SK-N-SH treated with all-trans-retinoic acid at 6 μM for 48 hours (cell line): Measurements from ENCODE around the gene C12orf57.
A peak's percentile ranks its signal among the peaks of the same experiment; 100 is the strongest.

Source experiments
- ATAC-seq: fragments of 200-7000 bp; cut with Tn5 transposase; 3 replicates; pipeline ENCODE4 v1.9.1; 2020; ENCODE audit warnings: mild to moderate bottlenecking, moderate library complexity
- ARNTL ChIP-seq: fragments of 450-650 bp; formaldehyde crosslinking; IDR thresholded peaks from 2 replicates; pipeline ENCODE4 v1.5.0; 2020; ENCODE audit warnings: low read depth, mild to moderate bottlenecking, moderate library complexity, borderline replicate concordance
- BACH2 ChIP-seq: fragments of 250-450 bp; sonication (Bioruptor Pico); IDR thresholded peaks from 2 replicates; pipeline ENCODE4 v1.9.0; 2021; ENCODE audit warnings: mild to moderate bottlenecking, borderline replicate concordance
- CSDC2 ChIP-seq: fragments of 250-450 bp; sonication (Bioruptor Pico); IDR thresholded peaks from 2 replicates; pipeline ENCODE4 v1.5.0; 2020; ENCODE audit warnings: mild to moderate bottlenecking, moderate library complexity
- ESRRG ChIP-seq: fragments of 250-450 bp; sonication (Bioruptor Pico); IDR thresholded peaks from 2 replicates; pipeline ENCODE4 v1.6.1; 2021; ENCODE audit warnings: mild to moderate bottlenecking
- ISL1 ChIP-seq: fragments of 250-450 bp; sonication (Bioruptor Pico); IDR thresholded peaks from 2 replicates; pipeline ENCODE4 v2.1.2; 2022; ENCODE audit warnings: mild to moderate bottlenecking, moderate library complexity
- OSR1 ChIP-seq: fragments of 250-450 bp; sonication (Bioruptor Pico); IDR thresholded peaks from 2 replicates; pipeline ENCODE4 v1.8.0; 2022; ENCODE audit warnings: moderate library complexity, mild to moderate bottlenecking, inconsistent platforms
- PPARA ChIP-seq: fragments of 250-450 bp; sonication (Bioruptor Pico); IDR thresholded peaks from 2 replicates; pipeline ENCODE4 v1.5.0; 2020; ENCODE audit warnings: mild to moderate bottlenecking, borderline replicate concordance
- RARB ChIP-seq: fragments of 250-450 bp; sonication (Bioruptor Pico); IDR thresholded peaks from 2 replicates; pipeline ENCODE4 v1.8.0; 2021; ENCODE audit warnings: mild to moderate bottlenecking, moderate library complexity
- SNAI2 ChIP-seq: fragments of 250-450 bp; sonication (Bioruptor Pico); IDR thresholded peaks from 2 replicates; pipeline ENCODE4 v1.5.0; 2020; ENCODE audit warnings: mild to moderate bottlenecking, moderate library complexity
- TCF4 ChIP-seq: fragments of 250-450 bp; sonication (Bioruptor Pico); IDR thresholded peaks from 2 replicates; pipeline ENCODE4 v1.8.0; 2021; ENCODE audit warnings: mild to moderate bottlenecking, moderate library complexity, borderline replicate concordance
- TOX ChIP-seq: fragments of 250-450 bp; sonication (Bioruptor Pico); IDR thresholded peaks from 2 replicates; pipeline ENCODE4 v1.8.0; 2021; ENCODE audit warnings: mild to moderate bottlenecking, moderate library complexity, borderline replicate concordance
- ZC3H10 ChIP-seq: fragments of 250-450 bp; sonication (Bioruptor Pico); IDR thresholded peaks from 2 replicates; pipeline ENCODE4 v1.5.1; 2021; ENCODE audit warnings: mild to moderate bottlenecking, moderate library complexity
- ZFP3 ChIP-seq: fragments of 250-450 bp; sonication (Bioruptor Pico); IDR thresholded peaks from 2 replicates; pipeline ENCODE4 v1.5.0; 2020; ENCODE audit warnings: mild to moderate bottlenecking, moderate library complexity
- ZFP30 ChIP-seq: fragments of 450-650 bp; formaldehyde crosslinking; IDR thresholded peaks from 2 replicates; pipeline ENCODE4 v1.5.0; 2022; ENCODE audit warnings: mild to moderate bottlenecking, moderate library complexity
- ZNF565 ChIP-seq: fragments of 450-650 bp; formaldehyde crosslinking; conservative IDR thresholded peaks from 2 replicates; pipeline ENCODE4 v1.5.0; 2020; ENCODE audit warnings: low read depth, mild to moderate bottlenecking, moderate library complexity
- ZNF70 ChIP-seq: fragments of 450-650 bp; formaldehyde crosslinking; IDR thresholded peaks from 2 replicates; pipeline ENCODE4 v1.5.0; 2020; ENCODE audit warnings: mild to moderate bottlenecking, moderate library complexity
- ZNF8 ChIP-seq: fragments of 450-650 bp; formaldehyde crosslinking; IDR thresholded peaks from 2 replicates; pipeline ENCODE4 v1.5.0; 2020; ENCODE audit warnings: mild to moderate bottlenecking, moderate library complexity
- TF ChIP-seq, protein P1 (sequence below): fragments of 250-450 bp; sonication (Bioruptor Pico); IDR thresholded peaks from 2 replicates; pipeline ENCODE4 v1.5.1; 2020; ENCODE audit warnings: low read depth, mild to moderate bottlenecking, moderate library complexity
- TF ChIP-seq, protein P2 (sequence below): fragments of 250-450 bp; sonication (Bioruptor Pico); IDR thresholded peaks from 2 replicates; pipeline ENCODE4 v1.8.0; 2020; ENCODE audit warnings: mild to moderate bottlenecking, moderate library complexity, borderline replicate concordance
- TF ChIP-seq, protein P3 (sequence below): fragments of 250-450 bp; sonication (Bioruptor Pico); IDR thresholded peaks from 2 replicates; pipeline ENCODE4 v1.8.0; 2021; ENCODE audit warnings: low read depth, mild to moderate bottlenecking, moderate library complexity, borderline replicate concordance
- TF ChIP-seq, protein P4 (sequence below): fragments of 250-450 bp; sonication (Bioruptor Pico); IDR thresholded peaks from 2 replicates; pipeline ENCODE4 v1.5.0; 2020; ENCODE audit warnings: mild to moderate bottlenecking, moderate library complexity
- TF ChIP-seq, protein P5 (sequence below): fragments of 250-450 bp; sonication (Bioruptor Pico); IDR thresholded peaks from 2 replicates; pipeline ENCODE4 v1.5.1; 2021; ENCODE audit warnings: mild to moderate bottlenecking, moderate library complexity

C12orf57 gene

DNA sequence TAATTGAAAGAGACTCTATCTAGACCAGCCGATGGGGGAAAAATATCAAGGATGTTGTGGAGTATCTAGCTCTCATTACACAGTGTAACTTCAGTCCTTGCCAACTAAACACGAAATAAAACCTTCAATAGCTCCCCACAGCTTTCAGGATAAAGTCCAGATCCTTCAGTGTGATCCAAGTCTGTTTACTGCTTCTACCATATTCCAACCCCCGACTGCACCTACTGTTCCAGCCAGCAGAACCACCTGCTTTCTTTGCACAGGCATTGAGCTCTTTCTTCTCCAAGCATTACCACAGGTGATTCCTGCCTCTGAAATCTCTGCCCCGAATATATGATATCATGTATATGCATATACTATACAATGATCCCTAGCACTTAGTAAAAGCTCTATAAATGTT lies 41.4 kb upstream of the C12orf57 start:
- ATAC-seq = no peak
- TF ChIP-seq CSDC2 (no peak), ARNTL (CRISPR knock-in tag) (no peak)

DNA sequence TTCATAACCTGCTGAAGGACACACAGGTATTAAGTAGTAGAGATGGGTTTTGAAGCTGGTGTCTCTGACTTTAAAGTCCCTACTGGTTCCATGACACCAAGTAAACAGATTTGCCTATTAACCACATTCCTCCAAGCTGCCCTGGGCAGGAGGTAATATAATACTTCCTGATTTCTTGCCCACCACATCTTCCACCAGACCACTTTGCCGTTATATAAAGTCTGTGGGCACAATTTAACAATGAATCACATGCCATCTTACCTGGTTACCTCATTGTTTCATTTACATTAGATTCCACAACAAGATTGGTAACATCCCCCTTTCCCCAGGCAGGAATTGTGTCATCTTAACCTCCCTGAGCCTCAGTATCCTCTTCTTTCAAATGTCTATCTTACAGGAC lies 40.1 kb upstream of the C12orf57 start:
- no peak for ATAC-seq
- TF ChIP-seq ZNF565 (CRISPR knock-in tag) (no peak), ISL1 (CRISPR knock-in tag) (no peak), BACH2 (CRISPR knock-in tag) (no peak), ZFP3 (CRISPR knock-in tag) (no peak), SNAI2 (CRISPR knock-in tag) (no peak), PPARA (CRISPR knock-in tag) (no peak), TCF4 (no peak), ESRRG (no peak)
- TF ChIP-seq, protein P1, sequence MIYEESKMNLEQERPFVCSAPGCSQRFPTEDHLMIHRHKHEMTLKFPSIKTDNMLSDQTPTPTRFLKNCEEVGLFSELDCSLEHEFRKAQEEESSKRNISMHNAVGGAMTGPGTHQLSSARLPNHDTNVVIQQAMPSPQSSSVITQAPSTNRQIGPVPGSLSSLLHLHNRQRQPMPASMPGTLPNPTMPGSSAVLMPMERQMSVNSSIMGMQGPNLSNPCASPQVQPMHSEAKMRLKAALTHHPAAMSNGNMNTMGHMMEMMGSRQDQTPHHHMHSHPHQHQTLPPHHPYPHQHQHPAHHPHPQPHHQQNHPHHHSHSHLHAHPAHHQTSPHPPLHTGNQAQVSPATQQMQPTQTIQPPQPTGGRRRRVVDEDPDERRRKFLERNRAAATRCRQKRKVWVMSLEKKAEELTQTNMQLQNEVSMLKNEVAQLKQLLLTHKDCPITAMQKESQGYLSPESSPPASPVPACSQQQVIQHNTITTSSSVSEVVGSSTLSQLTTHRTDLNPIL (CRISPR knock-in tag) = no peak
- TF ChIP-seq, all 23 proteins: peak for 0

DNA sequence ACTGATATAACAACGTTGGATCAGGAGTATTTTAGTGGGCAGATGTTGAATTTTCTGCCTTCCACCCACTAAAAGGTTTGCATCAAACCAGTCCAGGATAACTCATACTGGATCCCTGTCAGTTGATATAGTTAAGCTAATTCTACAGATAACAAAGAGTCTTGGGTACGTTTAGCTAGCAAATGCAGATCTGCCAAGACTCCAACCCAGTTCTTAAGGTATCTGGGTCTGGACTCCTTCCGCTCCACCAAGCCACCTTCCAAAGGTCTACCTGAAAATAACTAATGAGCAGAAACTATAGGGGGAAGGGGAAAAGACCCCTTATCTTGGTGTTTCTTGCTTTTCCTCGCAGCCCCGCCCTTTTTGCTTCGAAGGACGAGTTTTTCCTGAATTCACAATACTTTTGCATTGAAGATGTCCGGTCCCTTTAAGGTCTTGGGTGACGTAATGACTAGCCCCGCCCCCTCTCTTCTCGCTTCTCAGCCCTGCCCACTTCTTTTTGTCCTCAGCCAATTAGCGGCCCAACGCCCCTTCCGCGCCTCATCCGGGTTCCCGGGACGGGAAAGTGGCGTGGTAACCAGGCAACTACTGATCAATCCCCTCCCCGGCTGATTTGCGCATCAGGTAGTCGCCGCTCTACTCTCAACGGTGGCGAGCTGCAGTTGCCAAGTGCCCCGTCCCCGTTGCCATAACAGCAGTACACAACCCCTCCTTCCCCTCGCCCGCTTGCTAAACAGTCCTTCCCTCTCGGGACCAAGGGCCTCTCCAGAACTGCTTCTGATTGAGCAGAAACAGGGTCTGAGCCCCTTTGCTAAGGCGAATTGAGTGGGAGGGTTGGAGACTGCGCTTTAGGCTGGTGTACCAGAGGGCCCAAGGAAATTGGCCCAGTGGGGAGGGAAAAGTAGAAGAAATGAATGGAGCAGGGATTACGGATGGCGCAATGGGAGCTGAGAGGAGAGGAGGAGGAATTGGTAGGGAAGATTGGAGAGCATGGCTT lies 39.2 kb upstream of the C12orf57 start, which contains the start of gene LRRC23:
TSS of gene LRRC23 (plus strand) at position 543 of the 997 bp plus-strand sequence. CDS start 812 bp downstream, outside the sequence.
- TF ChIP-seq, protein P2, sequence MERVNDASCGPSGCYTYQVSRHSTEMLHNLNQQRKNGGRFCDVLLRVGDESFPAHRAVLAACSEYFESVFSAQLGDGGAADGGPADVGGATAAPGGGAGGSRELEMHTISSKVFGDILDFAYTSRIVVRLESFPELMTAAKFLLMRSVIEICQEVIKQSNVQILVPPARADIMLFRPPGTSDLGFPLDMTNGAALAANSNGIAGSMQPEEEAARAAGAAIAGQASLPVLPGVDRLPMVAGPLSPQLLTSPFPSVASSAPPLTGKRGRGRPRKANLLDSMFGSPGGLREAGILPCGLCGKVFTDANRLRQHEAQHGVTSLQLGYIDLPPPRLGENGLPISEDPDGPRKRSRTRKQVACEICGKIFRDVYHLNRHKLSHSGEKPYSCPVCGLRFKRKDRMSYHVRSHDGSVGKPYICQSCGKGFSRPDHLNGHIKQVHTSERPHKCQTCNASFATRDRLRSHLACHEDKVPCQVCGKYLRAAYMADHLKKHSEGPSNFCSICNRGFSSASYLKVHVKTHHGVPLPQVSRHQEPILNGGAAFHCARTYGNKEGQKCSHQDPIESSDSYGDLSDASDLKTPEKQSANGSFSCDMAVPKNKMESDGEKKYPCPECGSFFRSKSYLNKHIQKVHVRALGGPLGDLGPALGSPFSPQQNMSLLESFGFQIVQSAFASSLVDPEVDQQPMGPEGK (CRISPR knock-in tag) = no peak
- no peak for TF ChIP-seq ZNF70 (CRISPR knock-in tag)
- TF ChIP-seq, protein P3, sequence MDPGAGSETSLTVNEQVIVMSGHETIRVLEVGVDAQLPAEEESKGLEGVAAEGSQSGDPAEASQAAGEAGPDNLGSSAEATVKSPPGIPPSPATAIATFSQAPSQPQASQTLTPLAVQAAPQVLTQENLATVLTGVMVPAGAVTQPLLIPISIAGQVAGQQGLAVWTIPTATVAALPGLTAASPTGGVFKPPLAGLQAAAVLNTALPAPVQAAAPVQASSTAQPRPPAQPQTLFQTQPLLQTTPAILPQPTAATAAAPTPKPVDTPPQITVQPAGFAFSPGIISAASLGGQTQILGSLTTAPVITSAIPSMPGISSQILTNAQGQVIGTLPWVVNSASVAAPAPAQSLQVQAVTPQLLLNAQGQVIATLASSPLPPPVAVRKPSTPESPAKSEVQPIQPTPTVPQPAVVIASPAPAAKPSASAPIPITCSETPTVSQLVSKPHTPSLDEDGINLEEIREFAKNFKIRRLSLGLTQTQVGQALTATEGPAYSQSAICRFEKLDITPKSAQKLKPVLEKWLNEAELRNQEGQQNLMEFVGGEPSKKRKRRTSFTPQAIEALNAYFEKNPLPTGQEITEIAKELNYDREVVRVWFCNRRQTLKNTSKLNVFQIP (CRISPR knock-in tag) = no peak
- TF ChIP-seq ISL1 (CRISPR knock-in tag) = no peak
- no peak for TF ChIP-seq TOX
- TF ChIP-seq TCF4 = no peak
- TF ChIP-seq ZNF8 (CRISPR knock-in tag) = no peak
- TF ChIP-seq, protein P4, sequence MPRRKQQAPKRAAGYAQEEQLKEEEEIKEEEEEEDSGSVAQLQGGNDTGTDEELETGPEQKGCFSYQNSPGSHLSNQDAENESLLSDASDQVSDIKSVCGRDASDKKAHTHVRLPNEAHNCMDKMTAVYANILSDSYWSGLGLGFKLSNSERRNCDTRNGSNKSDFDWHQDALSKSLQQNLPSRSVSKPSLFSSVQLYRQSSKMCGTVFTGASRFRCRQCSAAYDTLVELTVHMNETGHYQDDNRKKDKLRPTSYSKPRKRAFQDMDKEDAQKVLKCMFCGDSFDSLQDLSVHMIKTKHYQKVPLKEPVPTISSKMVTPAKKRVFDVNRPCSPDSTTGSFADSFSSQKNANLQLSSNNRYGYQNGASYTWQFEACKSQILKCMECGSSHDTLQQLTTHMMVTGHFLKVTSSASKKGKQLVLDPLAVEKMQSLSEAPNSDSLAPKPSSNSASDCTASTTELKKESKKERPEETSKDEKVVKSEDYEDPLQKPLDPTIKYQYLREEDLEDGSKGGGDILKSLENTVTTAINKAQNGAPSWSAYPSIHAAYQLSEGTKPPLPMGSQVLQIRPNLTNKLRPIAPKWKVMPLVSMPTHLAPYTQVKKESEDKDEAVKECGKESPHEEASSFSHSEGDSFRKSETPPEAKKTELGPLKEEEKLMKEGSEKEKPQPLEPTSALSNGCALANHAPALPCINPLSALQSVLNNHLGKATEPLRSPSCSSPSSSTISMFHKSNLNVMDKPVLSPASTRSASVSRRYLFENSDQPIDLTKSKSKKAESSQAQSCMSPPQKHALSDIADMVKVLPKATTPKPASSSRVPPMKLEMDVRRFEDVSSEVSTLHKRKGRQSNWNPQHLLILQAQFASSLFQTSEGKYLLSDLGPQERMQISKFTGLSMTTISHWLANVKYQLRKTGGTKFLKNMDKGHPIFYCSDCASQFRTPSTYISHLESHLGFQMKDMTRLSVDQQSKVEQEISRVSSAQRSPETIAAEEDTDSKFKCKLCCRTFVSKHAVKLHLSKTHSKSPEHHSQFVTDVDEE (CRISPR knock-in tag) = no peak
- TF ChIP-seq CSDC2 = no peak
- no peak for TF ChIP-seq BACH2 (CRISPR knock-in tag)
- TF ChIP-seq PPARA (CRISPR knock-in tag) = no peak
- no peak for TF ChIP-seq ZC3H10 (CRISPR knock-in tag)
- no peak for TF ChIP-seq ZFP3 (CRISPR knock-in tag)
- no peak for TF ChIP-seq SNAI2 (CRISPR knock-in tag)
- TF ChIP-seq ZFP30 (CRISPR knock-in tag) = no peak
- no peak for TF ChIP-seq RARB (CRISPR knock-in tag)
- no peak for TF ChIP-seq ARNTL (CRISPR knock-in tag)
- TF ChIP-seq OSR1 (CRISPR knock-in tag) = no peak
- TF ChIP-seq, protein P5, sequence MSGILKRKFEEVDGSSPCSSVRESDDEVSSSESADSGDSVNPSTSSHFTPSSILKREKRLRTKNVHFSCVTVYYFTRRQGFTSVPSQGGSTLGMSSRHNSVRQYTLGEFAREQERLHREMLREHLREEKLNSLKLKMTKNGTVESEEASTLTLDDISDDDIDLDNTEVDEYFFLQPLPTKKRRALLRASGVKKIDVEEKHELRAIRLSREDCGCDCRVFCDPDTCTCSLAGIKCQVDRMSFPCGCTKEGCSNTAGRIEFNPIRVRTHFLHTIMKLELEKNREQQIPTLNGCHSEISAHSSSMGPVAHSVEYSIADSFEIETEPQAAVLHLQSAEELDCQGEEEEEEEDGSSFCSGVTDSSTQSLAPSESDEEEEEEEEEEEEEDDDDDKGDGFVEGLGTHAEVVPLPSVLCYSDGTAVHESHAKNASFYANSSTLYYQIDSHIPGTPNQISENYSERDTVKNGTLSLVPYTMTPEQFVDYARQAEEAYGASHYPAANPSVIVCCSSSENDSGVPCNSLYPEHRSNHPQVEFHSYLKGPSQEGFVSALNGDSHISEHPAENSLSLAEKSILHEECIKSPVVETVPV (CRISPR knock-in tag) = no peak
- TF ChIP-seq ESRRG = no peak
- peak; percentile 97 for ATAC-seq
